GM21360 (cell line): ENCODE data around the gene ANKRD31.
A peak's percentile ranks its signal among the peaks of the same experiment; 100 is the strongest.
"Not testable (repeated sequence)": the region's sequence is repeated elsewhere in the genome, so short reads cannot be mapped to it uniquely, and the experiment has no call there.

Source experiments
- ATAC-seq: cut with Tn5 transposase; IDR thresholded peaks from one replicate; pipeline ENCODE4 v1.9.1; 2021; ENCODE audit warnings: mild to moderate bottlenecking, moderate library complexity; ENCODE audit not compliant: unreplicated experiment

Gene ANKRD31

GRCh38 chr5:75236322-75237316 lies at the start of gene ANKRD31:
Gene ANKRD31, minus strand, starts transcription at chr5:75236878. Its CDS starts 192 bp downstream, at chr5:75236686.
- peak; percentile 96 for ATAC-seq

GRCh38 chr5:75286211-75286773 lies 49.6 kb upstream of the ANKRD31 start:
- ATAC-seq = no peak

- no peak for ATAC-seq
Observed at GRCh38 chr5:75282581-75282980, 45.9 kb upstream of the ANKRD31 start.

GRCh38 chr5:75281716-75282465 lies 45.2 kb upstream of the ANKRD31 start:
- ATAC-seq = no peak

GRCh38 chr5:75279321-75279720 lies 42.6 kb upstream of the ANKRD31 start:
- no peak for ATAC-seq

GRCh38 chr5:75277463-75277862 lies 40.8 kb upstream of the ANKRD31 start:
- no peak for ATAC-seq

- ATAC-seq = no peak
Observed at GRCh38 chr5:75275756-75276155, 39.1 kb upstream of the ANKRD31 start.

- ATAC-seq = no peak
Observed at GRCh38 chr5:75275147-75275546, 38.5 kb upstream of the ANKRD31 start.

- ATAC-seq = no peak
Observed at GRCh38 chr5:75274486-75274885, 37.8 kb upstream of the ANKRD31 start.

- ATAC-seq = not testable (repeated sequence)
Observed at GRCh38 chr5:75270605-75271004, 33.9 kb upstream of the ANKRD31 start.

- no peak for ATAC-seq
Observed at GRCh38 chr5:75265731-75266130, 29.1 kb upstream of the ANKRD31 start.

GRCh38 chr5:75262271-75262670 lies 25.6 kb upstream of the ANKRD31 start:
- ATAC-seq = no peak

GRCh38 chr5:75260708-75261107 lies 24.0 kb upstream of the ANKRD31 start:
- no peak for ATAC-seq

- ATAC-seq = not testable (repeated sequence)
Observed at GRCh38 chr5:75250452-75250851, 13.8 kb upstream of the ANKRD31 start.

- no peak for ATAC-seq
Observed at GRCh38 chr5:75245023-75245422, 8.3 kb upstream of the ANKRD31 start.

GRCh38 chr5:75243510-75243909 lies 6.8 kb upstream of the ANKRD31 start:
- no peak for ATAC-seq

GRCh38 chr5:75243100-75243499 lies 6.4 kb upstream of the ANKRD31 start:
- ATAC-seq = no peak

GRCh38 chr5:75242067-75242466 lies 5.4 kb upstream of the ANKRD31 start:
- no peak for ATAC-seq

- ATAC-seq = no peak
Observed at GRCh38 chr5:75239681-75240080, 3.0 kb upstream of the ANKRD31 start.

- no peak for ATAC-seq
Observed at GRCh38 chr5:75235711-75236110, 967 bp downstream of the ANKRD31 start.

GRCh38 chr5:75234251-75234650 lies 2.4 kb downstream of the ANKRD31 start:
- ATAC-seq = no peak
